Effector CD8-positive, alpha-beta T cell (primary cell): Measurements from ENCODE around the gene DNAJC5G.
A peak's percentile ranks its signal among the peaks of the same experiment; 100 is the strongest.

Experiments used
- DNase-seq: peaks from one replicate; lab custom pipeline; 2025; lab: John Stamatoyannopoulos, UW
- total RNA-seq, 4 experiments: gene quantifications; one replicate each; lab custom pipeline; 2026; lab: John Stamatoyannopoulos, UW

The DNAJC5G gene
- total RNA-seq, result 0 to 0.35 (median 0) reads per million in 4 experiments

GRCh38 chr2:27275211-27276150, at the start of gene DNAJC5G:
TSS of gene DNAJC5G (plus strand) at chr2:27275433. CDS start at chr2:27276729, 1,296 bp downstream.
- no peak for DNase-seq

GRCh38 chr2:27225526-27225925, 49.7 kb upstream of the DNAJC5G start:
- no peak for DNase-seq

GRCh38 chr2:27227501-27227900, 47.7 kb upstream of the DNAJC5G start:
- DNase-seq, result no peak

GRCh38 chr2:27231921-27232320, 43.3 kb upstream of the DNAJC5G start:
- DNase-seq, result no peak

GRCh38 chr2:27233341-27233740, 41.9 kb upstream of the DNAJC5G start:
- no peak for DNase-seq

- no peak for DNase-seq
Observed at GRCh38 chr2:27236136-27236535, 39.1 kb upstream of the DNAJC5G start.

- DNase-seq, result no peak
Observed at GRCh38 chr2:27236626-27237025, 38.6 kb upstream of the DNAJC5G start.

GRCh38 chr2:27237341-27237945, 37.8 kb upstream of the DNAJC5G start:
- DNase-seq, result no peak

GRCh38 chr2:27238976-27239375, 36.3 kb upstream of the DNAJC5G start:
- no peak for DNase-seq

- no peak for DNase-seq
Observed at GRCh38 chr2:27240406-27240805, 34.8 kb upstream of the DNAJC5G start.

- DNase-seq, result no peak
Observed at GRCh38 chr2:27241761-27242613, 33.2 kb upstream of the DNAJC5G start.

GRCh38 chr2:27242614-27242951, 32.6 kb upstream of the DNAJC5G start:
- DNase-seq, result no peak

- DNase-seq, result no peak
Observed at GRCh38 chr2:27243391-27244130, 31.7 kb upstream of the DNAJC5G start.

GRCh38 chr2:27245116-27245515, 30.1 kb upstream of the DNAJC5G start:
- DNase-seq, result no peak

GRCh38 chr2:27245626-27246025, 29.6 kb upstream of the DNAJC5G start:
- no peak for DNase-seq

- no peak for DNase-seq
Observed at GRCh38 chr2:27247893-27248292, 27.3 kb upstream of the DNAJC5G start.

- no peak for DNase-seq
Observed at GRCh38 chr2:27249159-27249890, 25.9 kb upstream of the DNAJC5G start.

- peak; percentile 11 for DNase-seq
Observed at GRCh38 chr2:27249891-27250651, 25.2 kb upstream of the DNAJC5G start.

GRCh38 chr2:27250652-27251379, 24.4 kb upstream of the DNAJC5G start:
- no peak for DNase-seq
